GM23338 (cell line): ENCODE results near the gene SAPCD1. TPM values are rescaled to one million over a fixed set of nuclear protein-coding genes. Genes with fewer than 3 reads are reported as not detected.
A peak's percentile ranks its signal among the peaks of the same experiment; 100 is the strongest.

Experiments
- ATAC-seq: fragments of 200-7000 bp; cut with Tn5 transposase; 3 replicates; pipeline ENCODE4 v1.9.1; 2020
- DNase-seq: peaks from one replicate; pipeline ENCODE4 v3.0.0-alpha.2; 2015; ENCODE audit warnings: low spot score
- H2AFZ ChIP-seq: fragments of 200-600 bp; sonication (generic); 2 replicates; pipeline ENCODE4 v1.8.0; 2016; ENCODE audit warnings: antibody characterized with exemption, mild to moderate bottlenecking, moderate library complexity
- H3F3A ChIP-seq: fragments of 200-600 bp; sonication (generic); replicated peaks from 2 replicates; pipeline ENCODE4 v1.8.0; 2017; ENCODE audit warnings: antibody characterized with exemption, mixed run types, low read depth
- H3K27ac ChIP-seq: fragments of 200-600 bp; sonication (generic); 2 replicates; pipeline ENCODE4 v1.6.1; 2016; ENCODE audit warnings: low read depth
- H3K27me3 ChIP-seq: fragments of 200-600 bp; sonication (generic); 2 replicates; pipeline ENCODE4 v1.8.0; 2016; ENCODE audit warnings: mild to moderate bottlenecking, mixed run types, moderate library complexity; ENCODE audit not compliant: insufficient read depth
- H3K36me3 ChIP-seq: fragments of 200-600 bp; sonication (generic); 2 replicates; pipeline ENCODE4 v1.8.0; 2016; ENCODE audit warnings: mild to moderate bottlenecking; ENCODE audit not compliant: insufficient read depth
- H3K4me1 ChIP-seq: fragments of 200-600 bp; sonication (generic); 2 replicates; pipeline ENCODE4 v1.8.0; 2016; ENCODE audit warnings: mild to moderate bottlenecking, moderate library complexity; ENCODE audit not compliant: insufficient read depth
- H3K4me2 ChIP-seq: fragments of 200-600 bp; sonication (generic); 2 replicates; pipeline ENCODE4 v1.7.1; 2017; ENCODE audit warnings: mixed run types
- H3K4me3 ChIP-seq: fragments of 200-600 bp; sonication (generic); 2 replicates; pipeline ENCODE4 v1.6.1; 2016; ENCODE audit warnings: mixed run types
- H3K79me2 ChIP-seq: fragments of 200-600 bp; sonication (generic); replicated peaks from 2 replicates; pipeline ENCODE4 v1.8.0; 2017; ENCODE audit warnings: mild to moderate bottlenecking; ENCODE audit not compliant: insufficient read depth
- H3K9me2 ChIP-seq: fragments of 200-600 bp; sonication (generic); 2 replicates; pipeline ENCODE4 v1.8.0; 2017; ENCODE audit not compliant: insufficient read depth
- H4K20me1 ChIP-seq: fragments of 200-600 bp; sonication (generic); replicated peaks from 2 replicates; pipeline ENCODE4 v1.8.0; 2017; ENCODE audit warnings: mild to moderate bottlenecking; ENCODE audit not compliant: insufficient read depth
- H3K27ac Mint-ChIP-seq: 2 replicates; pipeline ENCODE4 v1.8.0; 2020; ENCODE audit warnings: inconsistent platforms, mild to moderate bottlenecking, moderate library complexity, mixed read lengths
- H3K27me3 Mint-ChIP-seq: 3 replicates; pipeline ENCODE4 v1.8.0; 2022; ENCODE audit warnings: low read depth, mild to moderate bottlenecking, moderate library complexity, mixed read lengths, inconsistent platforms; ENCODE audit not compliant: insufficient read depth, poor library complexity
- H3K36me3 Mint-ChIP-seq: 3 replicates; pipeline ENCODE4 v1.8.0; 2021; ENCODE audit warnings: low read depth, mild to moderate bottlenecking, inconsistent platforms, moderate library complexity, mixed read lengths
- H3K4me1 Mint-ChIP-seq: 3 replicates; pipeline ENCODE4 v1.8.0; 2020; ENCODE audit warnings: mild to moderate bottlenecking, inconsistent platforms, mixed read lengths
- H3K4me3 Mint-ChIP-seq: 3 replicates; pipeline ENCODE4 v1.8.0; 2021; ENCODE audit warnings: moderate library complexity, mild to moderate bottlenecking, inconsistent platforms, mixed read lengths
- H3K9me3 Mint-ChIP-seq: 3 replicates; pipeline ENCODE4 v1.8.0; 2020; ENCODE audit warnings: moderate library complexity, mild to moderate bottlenecking, inconsistent platforms, mixed read lengths
- CREB1 ChIP-seq: fragments of 250-450 bp; sonication (Bioruptor Pico); IDR thresholded peaks from 2 replicates; pipeline ENCODE4 v1.5.0; 2020; ENCODE audit warnings: low read depth, mild to moderate bottlenecking, moderate library complexity
- EZH2 ChIP-seq: fragments of 200-600 bp; sonication (generic); IDR thresholded peaks from one replicate; pipeline ENCODE4 v1.8.0; 2017; ENCODE audit warnings: antibody characterized with exemption, mild to moderate bottlenecking, low read depth; ENCODE audit not compliant: unreplicated experiment
- EZH2phosphoT487 ChIP-seq: fragments of 200-600 bp; sonication (generic); IDR thresholded peaks from one replicate; pipeline ENCODE4 v1.8.1; 2018; ENCODE audit warnings: antibody characterized with exemption; ENCODE audit not compliant: unreplicated experiment
- JUNB ChIP-seq: IDR thresholded peaks from one replicate; pipeline ENCODE4 v1.6.1; 2016; ENCODE audit warnings: antibody characterized with exemption; ENCODE audit not compliant: unreplicated experiment
- NANOG ChIP-seq: IDR thresholded peaks from 2 replicates; pipeline ENCODE4 v1.6.1; 2016; ENCODE audit warnings: antibody characterized with exemption, borderline replicate concordance
- POLR2AphosphoS5 ChIP-seq: IDR thresholded peaks from 2 replicates; pipeline ENCODE4 v1.6.1; 2016; ENCODE audit warnings: antibody characterized with exemption, low read depth
- STAT1 ChIP-seq: IDR thresholded peaks from one replicate; pipeline ENCODE4 v1.6.1; 2016; ENCODE audit warnings: antibody characterized with exemption; ENCODE audit not compliant: unreplicated experiment
- polyA plus RNA-seq: library from polyadenylated mRNA; unstranded; fragments of >200 nt; fragmentation: Nextera tagmentation; extraction: Ambion mirVana; gene quantifications from 2 replicates; pipeline ENCODE4 v1.2.1, GENCODE V29; 2016
- total RNA-seq: library from RNA; depleted of rRNA; stranded (reverse); fragments of >200 nt; shearing (Covaris generic); gene quantifications from 2 replicates; pipeline ENCODE4 v1.2.3, GENCODE V29; 2014
- TF ChIP-seq, protein P1 (sequence below): IDR thresholded peaks from one replicate; pipeline ENCODE4 v1.6.1; 2018; ENCODE audit warnings: antibody characterized with exemption; ENCODE audit not compliant: unreplicated experiment
- TF ChIP-seq, protein P2 (sequence below), 2 experiments: fragments of 200-600 bp in 1 of 2; sonication (generic) in 1 of 2; conservative IDR thresholded peaks; 2 replicates each; pipeline versions ENCODE4 v1.5.1 to v1.6.1; 2016 to 2017; ENCODE audit warnings: antibody characterized with exemption in 2 of 2, low read depth in 2 of 2, mild to moderate bottlenecking in 2 of 2, moderate library complexity in 1 of 2

Gene SAPCD1
- total and polyA plus RNA-seq, 2 experiments from 2014 or later, result 3.9 to 5.0 TPM

DNA sequence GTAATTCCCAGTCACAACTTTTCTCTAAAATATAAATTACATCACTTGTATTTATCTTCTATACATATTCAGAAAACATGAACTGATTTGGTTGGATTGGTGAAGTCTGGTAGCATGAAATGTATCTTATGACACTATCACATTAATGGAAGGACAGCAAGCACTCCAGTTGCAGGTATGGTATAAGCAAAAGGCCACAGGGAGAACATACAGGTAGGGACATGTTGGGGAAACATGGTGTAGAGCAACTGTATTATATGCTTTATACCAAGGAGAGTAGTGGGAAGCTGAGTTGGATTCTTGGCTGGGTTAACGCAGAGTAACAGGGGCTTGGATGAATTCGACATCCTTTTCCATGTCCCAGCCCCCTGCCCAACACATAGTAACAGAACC is 34.5 kb downstream of the SAPCD1 start:
- Histone ChIP-seq H3K27ac (0 out of 2 replicates have a peak overlapping the region, but pooled peaks have one; percentile 74), H3K4me3 (no peak overlapping the region), H3K79me2 (peaks cover 28% of the 10 kb centered on the region), H3K4me2 (no peak overlapping the region), H3K9me2 (no peaks in the 10 kb centered on the region), H3K4me1 (no peaks in the 10 kb centered on the region; the same call in 1 of the 2 replicates), H4K20me1 (peaks cover 4% of the 10 kb centered on the region; the same call in 1 of the 2 replicates), H3K27me3 (no peaks in the 10 kb centered on the region), H3K36me3 (peaks cover 8% of the 10 kb centered on the region; the same call in 1 of the 2 replicates), H3F3A (peaks cover 31% of the 10 kb centered on the region), H2AFZ (no peak overlapping the region)
- 0 out of 2 replicates have a peak, but pooled peaks have one; percentile 6 for TF ChIP-seq POLR2AphosphoS5
- no peak for TF ChIP-seq EZH2phosphoT487
- ATAC-seq (no peak), DNase-seq (no peak)
- H3K36me3 Mint-ChIP-seq, result peaks cover 41% of the 10 kb centered on the region
- H3K4me1 Mint-ChIP-seq, result peaks cover 6% of the 10 kb centered on the region
- H3K9me3 Mint-ChIP-seq, result no peaks in the 10 kb centered on the region
- H3K4me3 Mint-ChIP-seq, result no peak overlapping the region; the same call in 2 of the 3 replicates
- H3K27ac Mint-ChIP-seq, result no peak overlapping the region
- peaks cover 8% of the 10 kb centered on the region for H3K27me3 Mint-ChIP-seq

GRCh38 chr6:31797588-31797987 is 35.1 kb downstream of the SAPCD1 start:
- Histone ChIP-seq H3K4me3 (no peak overlapping the region), H3K79me2 (peaks cover 28% of the 10 kb centered on the region), H3K27ac (no peak overlapping the region), H2AFZ (no peak overlapping the region), H3K4me1 (no peaks in the 10 kb centered on the region; the same call in 1 of the 2 replicates), H3K36me3 (peaks cover 8% of the 10 kb centered on the region; the same call in 1 of the 2 replicates), H4K20me1 (peaks cover 4% of the 10 kb centered on the region; the same call in 1 of the 2 replicates), H3K27me3 (no peaks in the 10 kb centered on the region), H3K4me2 (no peak overlapping the region), H3K9me2 (no peaks in the 10 kb centered on the region), H3F3A (peaks cover 30% of the 10 kb centered on the region)
- DNase-seq (no peak), ATAC-seq (no peak)
- no peak for TF ChIP-seq NANOG
- TF ChIP-seq CREB1 (CRISPR knock-in tag), result no peak
- TF ChIP-seq EZH2, result no peak
- no peak for TF ChIP-seq POLR2AphosphoS5
- TF ChIP-seq, protein P1, sequence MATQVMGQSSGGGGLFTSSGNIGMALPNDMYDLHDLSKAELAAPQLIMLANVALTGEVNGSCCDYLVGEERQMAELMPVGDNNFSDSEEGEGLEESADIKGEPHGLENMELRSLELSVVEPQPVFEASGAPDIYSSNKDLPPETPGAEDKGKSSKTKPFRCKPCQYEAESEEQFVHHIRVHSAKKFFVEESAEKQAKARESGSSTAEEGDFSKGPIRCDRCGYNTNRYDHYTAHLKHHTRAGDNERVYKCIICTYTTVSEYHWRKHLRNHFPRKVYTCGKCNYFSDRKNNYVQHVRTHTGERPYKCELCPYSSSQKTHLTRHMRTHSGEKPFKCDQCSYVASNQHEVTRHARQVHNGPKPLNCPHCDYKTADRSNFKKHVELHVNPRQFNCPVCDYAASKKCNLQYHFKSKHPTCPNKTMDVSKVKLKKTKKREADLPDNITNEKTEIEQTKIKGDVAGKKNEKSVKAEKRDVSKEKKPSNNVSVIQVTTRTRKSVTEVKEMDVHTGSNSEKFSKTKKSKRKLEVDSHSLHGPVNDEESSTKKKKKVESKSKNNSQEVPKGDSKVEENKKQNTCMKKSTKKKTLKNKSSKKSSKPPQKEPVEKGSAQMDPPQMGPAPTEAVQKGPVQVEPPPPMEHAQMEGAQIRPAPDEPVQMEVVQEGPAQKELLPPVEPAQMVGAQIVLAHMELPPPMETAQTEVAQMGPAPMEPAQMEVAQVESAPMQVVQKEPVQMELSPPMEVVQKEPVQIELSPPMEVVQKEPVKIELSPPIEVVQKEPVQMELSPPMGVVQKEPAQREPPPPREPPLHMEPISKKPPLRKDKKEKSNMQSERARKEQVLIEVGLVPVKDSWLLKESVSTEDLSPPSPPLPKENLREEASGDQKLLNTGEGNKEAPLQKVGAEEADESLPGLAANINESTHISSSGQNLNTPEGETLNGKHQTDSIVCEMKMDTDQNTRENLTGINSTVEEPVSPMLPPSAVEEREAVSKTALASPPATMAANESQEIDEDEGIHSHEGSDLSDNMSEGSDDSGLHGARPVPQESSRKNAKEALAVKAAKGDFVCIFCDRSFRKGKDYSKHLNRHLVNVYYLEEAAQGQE, result no peak
- Mint-ChIP-seq H3K9me3 (no peaks in the 10 kb centered on the region), H3K36me3 (peaks cover 39% of the 10 kb centered on the region), H3K4me1 (peaks cover 6% of the 10 kb centered on the region), H3K27me3 (peaks cover 8% of the 10 kb centered on the region), H3K4me3 (no peak overlapping the region; the same call in 2 of the 3 replicates), H3K27ac (no peak overlapping the region)

DNA sequence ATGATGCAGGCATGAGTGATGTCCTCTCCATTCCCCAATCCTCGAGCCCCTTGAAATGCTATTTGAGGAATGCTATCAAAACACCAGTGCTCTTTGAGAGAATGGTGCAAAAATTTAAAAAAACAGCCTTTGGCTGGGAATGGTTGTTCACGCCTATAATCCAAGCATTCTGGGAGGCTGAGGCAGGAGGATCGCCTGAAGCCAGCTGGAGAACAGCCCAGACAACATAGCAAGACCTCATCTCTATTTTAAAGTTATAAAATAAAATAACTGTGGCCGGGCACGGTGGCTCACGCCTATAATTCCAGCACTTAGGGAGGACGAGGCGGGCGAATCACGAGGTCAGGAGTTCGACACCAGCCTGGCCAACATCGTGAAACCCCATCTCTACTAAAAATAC is 37.3 kb downstream of the SAPCD1 start:
- H3K9me2 ChIP-seq, result no peaks in the 10 kb centered on the region
- H3K4me3 Mint-ChIP-seq, result no peak overlapping the region
- H3K27ac Mint-ChIP-seq, result no peak overlapping the region
- no peak for ATAC-seq
- peaks cover 8% of the 10 kb centered on the region for H3K27me3 Mint-ChIP-seq
- H2AFZ ChIP-seq, result no peak overlapping the region
- no peak overlapping the region for H3K27ac ChIP-seq
- no peak for DNase-seq
- H3K4me1 ChIP-seq, result no peaks in the 10 kb centered on the region; the same call in 1 of the 2 replicates
- no peaks in the 10 kb centered on the region for H3K27me3 ChIP-seq
- H3K79me2 ChIP-seq, result peaks cover 27% of the 10 kb centered on the region
- H3K9me3 Mint-ChIP-seq, result no peaks in the 10 kb centered on the region
- H3K4me3 ChIP-seq, result no peak overlapping the region
- H3K36me3 ChIP-seq, result peaks cover 8% of the 10 kb centered on the region
- H3K36me3 Mint-ChIP-seq, result peaks cover 39% of the 10 kb centered on the region
- H3F3A ChIP-seq, result peaks cover 29% of the 10 kb centered on the region
- no peaks in the 10 kb centered on the region for H3K4me1 Mint-ChIP-seq
- no peak overlapping the region for H3K4me2 ChIP-seq
- peaks cover 4% of the 10 kb centered on the region; the same call in 1 of the 2 replicates for H4K20me1 ChIP-seq
- TF ChIP-seq, protein P1, result no peak
- TF ChIP-seq JUNB (no peak), STAT1 (no peak), EZH2phosphoT487 (no peak)
- TF ChIP-seq, protein P2, sequence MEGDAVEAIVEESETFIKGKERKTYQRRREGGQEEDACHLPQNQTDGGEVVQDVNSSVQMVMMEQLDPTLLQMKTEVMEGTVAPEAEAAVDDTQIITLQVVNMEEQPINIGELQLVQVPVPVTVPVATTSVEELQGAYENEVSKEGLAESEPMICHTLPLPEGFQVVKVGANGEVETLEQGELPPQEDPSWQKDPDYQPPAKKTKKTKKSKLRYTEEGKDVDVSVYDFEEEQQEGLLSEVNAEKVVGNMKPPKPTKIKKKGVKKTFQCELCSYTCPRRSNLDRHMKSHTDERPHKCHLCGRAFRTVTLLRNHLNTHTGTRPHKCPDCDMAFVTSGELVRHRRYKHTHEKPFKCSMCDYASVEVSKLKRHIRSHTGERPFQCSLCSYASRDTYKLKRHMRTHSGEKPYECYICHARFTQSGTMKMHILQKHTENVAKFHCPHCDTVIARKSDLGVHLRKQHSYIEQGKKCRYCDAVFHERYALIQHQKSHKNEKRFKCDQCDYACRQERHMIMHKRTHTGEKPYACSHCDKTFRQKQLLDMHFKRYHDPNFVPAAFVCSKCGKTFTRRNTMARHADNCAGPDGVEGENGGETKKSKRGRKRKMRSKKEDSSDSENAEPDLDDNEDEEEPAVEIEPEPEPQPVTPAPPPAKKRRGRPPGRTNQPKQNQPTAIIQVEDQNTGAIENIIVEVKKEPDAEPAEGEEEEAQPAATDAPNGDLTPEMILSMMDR (conservative IDR thresholded peaks at IDR 0.05; ENCODE audit: low read depth in 2 of 2), result no peak
